ENCODE data around the gene PAK3.

DNA sequence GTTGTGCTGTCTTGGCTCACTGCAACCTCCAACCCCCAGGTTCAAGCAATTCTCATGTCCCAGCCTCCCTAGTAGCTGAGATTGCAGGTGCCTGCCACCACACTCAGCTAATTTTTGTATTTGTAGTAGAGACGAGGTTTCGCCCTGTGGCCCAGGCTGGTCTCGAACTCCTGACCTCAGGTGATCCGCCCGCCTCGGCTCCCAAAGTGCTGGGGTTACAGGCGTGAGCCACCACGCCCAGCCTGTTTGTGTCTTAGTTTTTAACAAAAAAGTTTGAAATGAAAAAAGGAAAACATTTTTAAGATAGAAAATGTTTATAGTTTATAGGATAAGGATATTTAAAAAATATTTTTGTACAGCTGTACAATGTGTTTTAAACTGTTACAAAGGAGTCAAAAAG is 111.9 kb downstream of the PAK3 start:
- TF ChIP-seq, protein P1, sequence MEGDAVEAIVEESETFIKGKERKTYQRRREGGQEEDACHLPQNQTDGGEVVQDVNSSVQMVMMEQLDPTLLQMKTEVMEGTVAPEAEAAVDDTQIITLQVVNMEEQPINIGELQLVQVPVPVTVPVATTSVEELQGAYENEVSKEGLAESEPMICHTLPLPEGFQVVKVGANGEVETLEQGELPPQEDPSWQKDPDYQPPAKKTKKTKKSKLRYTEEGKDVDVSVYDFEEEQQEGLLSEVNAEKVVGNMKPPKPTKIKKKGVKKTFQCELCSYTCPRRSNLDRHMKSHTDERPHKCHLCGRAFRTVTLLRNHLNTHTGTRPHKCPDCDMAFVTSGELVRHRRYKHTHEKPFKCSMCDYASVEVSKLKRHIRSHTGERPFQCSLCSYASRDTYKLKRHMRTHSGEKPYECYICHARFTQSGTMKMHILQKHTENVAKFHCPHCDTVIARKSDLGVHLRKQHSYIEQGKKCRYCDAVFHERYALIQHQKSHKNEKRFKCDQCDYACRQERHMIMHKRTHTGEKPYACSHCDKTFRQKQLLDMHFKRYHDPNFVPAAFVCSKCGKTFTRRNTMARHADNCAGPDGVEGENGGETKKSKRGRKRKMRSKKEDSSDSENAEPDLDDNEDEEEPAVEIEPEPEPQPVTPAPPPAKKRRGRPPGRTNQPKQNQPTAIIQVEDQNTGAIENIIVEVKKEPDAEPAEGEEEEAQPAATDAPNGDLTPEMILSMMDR (IDR thresholded peaks at IDR 0.05; ENCODE audit: insufficient read depth, low read depth, low read length): no peak
- no peak for TF ChIP-seq EZH2 (IDR thresholded peaks at IDR 0.05; ENCODE audit: insufficient read depth, low read length)

Measured in astrocyte (in vitro differentiated cells and primary cell).